Hematopoietic multipotent progenitor cell treated with erythropoietin and hydrocortisone succinate and interleukin-3 and kit ligand, for 15 days (in vitro differentiated cells): ENCODE results near the gene MKLN1.
A peak's percentile ranks its signal among the peaks of the same experiment; 100 is the strongest.
"Not testable (repeated sequence)": the region's sequence is repeated elsewhere in the genome, so short reads cannot be mapped to it uniquely, and the experiment has no call there.

Experiments
- DNase-seq: peaks from one replicate; pipeline ENCODE4 v3.0.0-alpha.2; 2015; ENCODE audit warnings: low spot score

The MKLN1 gene

DNA sequence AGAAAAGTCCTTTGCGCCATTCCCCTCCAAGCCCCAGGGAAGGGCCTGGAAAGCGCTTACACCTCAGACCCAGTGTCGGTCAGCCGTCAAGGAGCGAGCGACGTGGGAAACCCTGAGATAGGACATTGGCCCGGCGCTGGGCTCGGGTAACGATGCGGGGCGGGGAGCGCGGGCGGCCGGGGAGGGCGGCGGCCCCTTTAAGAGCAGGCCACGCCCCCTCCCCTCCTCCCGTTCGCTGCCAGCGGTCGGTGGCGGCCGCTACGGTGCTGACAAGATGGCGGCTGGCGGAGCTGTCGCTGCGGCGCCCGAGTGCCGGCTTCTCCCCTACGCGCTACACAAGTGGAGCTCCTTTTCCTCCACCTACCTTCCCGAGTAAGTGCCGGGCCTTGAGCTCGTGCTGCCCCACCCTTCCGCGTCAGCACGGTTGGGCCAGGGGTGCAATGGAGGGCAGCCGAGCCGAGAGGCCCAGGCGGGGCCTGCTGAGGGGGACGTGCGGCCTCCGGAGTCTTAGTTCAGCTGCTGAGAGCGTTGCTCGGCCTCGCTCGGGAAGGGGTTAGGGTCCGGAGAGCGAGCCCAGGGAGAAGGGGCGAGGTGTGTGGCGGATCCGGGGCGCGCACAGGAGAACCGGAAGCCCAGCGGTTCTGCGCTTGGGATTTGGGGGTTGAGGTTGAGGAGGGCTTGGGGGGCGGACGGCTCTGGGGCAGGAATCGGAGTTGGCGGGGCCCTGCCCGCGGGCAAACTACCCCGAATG lies at the start of gene MKLN1:
TSS of gene MKLN1 (plus strand) at position 251 of the 751 bp plus-strand sequence. CDS start at position 275, 24 bp downstream.
- DNase-seq: peak; percentile 95

DNA sequence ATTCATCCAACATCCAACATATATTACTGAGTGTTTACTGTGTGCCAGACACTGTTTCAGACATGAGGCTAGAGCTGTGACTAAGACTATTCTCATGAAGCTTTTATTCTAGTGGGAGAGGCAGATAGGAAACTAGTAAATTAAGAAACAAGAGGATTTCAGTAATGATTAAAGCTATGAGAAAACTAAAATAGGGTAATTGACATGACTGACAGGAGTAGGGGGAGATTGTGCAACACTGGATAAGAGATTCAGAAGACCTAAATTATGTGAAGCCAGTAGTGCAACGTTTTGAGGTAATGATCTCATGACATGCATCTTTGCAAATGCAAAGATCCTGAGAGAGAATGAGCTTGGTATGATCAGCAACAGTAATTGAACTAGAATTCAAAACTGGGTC lies 48.6 kb upstream of the MKLN1 start:
- DNase-seq: no peak

DNA sequence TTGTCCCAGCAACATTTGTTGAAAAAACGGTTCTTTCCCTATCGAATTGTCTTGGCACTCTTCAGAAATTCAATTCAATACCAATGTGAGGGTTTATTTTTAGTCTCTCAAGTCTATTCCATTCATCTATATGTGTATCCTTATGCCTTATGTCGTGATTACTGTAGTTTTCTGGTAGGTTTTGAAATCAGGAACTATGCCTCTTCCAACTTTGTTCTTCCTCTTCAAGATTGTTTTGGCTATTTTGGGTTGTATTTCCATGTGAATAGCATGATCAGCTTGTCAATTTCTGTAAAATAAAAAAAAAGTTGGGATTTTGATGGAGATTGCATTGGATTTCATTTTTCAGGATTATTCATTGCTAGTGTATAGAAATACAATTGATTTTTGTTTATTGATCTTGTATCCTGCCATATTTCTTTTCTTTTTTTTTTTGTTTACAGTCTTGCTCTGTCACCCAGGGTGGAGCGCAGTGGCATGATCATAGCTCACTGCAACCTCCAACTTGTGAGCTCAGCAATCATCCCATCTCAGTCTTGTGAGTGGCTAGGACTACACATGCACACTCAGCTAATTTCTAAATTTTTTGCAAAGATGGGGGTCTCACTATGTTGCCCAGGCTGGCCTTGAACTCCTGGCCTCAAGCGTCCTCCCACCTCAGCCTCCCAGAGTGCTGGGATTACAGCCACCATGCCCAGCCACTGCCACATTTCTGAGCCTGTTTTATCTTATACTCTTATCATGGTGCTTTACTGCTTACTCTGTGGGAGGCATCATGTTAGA lies 46.2 kb upstream of the MKLN1 start:
- DNase-seq: no peak

DNA sequence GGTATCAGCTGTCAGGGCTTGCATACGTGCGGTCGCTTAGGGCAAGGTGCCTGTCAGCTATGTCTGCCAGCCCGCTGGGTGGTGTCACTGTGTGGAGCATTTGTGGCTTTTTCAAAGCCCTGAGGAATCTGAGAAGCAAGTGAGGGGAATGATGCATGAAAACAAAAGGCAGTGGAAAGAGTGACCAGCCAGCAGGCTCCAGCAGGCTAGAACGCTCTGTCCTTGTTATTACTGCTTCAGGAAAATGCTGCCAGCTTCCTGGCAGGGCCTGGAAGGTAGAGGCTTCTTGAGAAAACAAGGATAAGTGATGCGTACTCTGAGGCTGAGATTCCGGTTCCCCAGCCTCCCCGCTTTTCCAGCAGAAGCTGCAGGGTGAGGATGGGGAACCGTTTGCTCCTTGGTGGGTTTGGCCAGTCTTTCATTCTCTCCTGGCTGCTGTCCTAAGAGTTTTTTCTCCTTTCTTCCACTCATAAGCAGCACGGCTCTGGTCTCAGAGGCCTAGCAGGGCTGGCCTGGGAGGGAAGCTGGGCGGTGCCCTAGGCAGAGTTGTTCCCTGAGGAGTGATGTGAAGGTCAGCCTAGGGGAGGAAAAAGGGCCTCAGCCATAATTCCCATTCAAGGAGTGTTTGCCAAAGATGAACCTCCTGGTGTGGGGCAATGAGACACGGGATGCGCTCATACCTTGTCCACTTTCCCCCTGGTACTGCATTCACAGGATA lies 42.8 kb upstream of the MKLN1 start:
- no peak for DNase-seq

DNA sequence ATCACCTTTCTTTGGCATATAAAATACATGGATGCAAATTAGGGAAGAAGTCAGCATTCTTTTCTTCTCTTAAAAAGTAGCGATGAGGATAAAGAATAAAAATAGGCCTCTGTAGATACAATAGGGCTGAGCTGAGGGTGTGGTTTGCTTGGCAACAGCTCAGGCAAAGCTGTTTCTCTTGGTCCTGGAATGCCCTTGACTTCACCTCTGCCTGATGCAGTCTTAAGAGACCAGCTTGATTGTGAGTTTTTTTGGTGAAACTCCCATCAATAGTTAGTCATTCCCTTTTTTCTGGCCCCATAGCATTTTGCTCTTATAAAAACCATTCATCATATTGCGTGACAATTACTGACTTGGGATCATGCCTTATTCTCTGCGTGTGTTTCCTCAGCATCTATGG lies 42.1 kb upstream of the MKLN1 start:
- no peak for DNase-seq

- DNase-seq: peak; percentile 62
Measured at GRCh38 chr7:131288450-131288849, 39.2 kb upstream of the MKLN1 start.

GRCh38 chr7:131289051-131289450 lies 38.6 kb upstream of the MKLN1 start:
- no peak for DNase-seq

- no peak for DNase-seq
Measured at GRCh38 chr7:131292141-131292905, 35.4 kb upstream of the MKLN1 start.

- no peak for DNase-seq
Measured at GRCh38 chr7:131293018-131293417, 34.7 kb upstream of the MKLN1 start.

DNA sequence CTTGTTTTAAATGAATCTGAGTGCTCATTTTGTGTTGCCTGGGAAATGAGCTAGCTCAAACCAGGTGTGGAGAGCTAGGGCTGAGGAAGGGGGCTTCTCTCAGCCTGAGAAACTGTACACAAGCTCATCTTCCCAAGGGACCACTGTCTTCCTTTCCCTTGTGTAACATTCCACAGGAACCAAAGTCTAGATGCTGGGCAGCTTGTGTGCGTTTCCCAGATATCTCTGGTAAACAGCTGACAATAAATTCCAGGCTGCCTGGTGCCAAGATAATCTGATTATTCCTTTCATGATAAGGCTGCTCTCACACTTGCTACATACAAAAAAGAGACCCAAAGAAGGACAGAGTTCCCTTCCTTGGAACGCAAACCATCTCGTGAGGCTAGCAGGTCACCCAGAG lies 33.1 kb upstream of the MKLN1 start:
- DNase-seq: no peak

DNA sequence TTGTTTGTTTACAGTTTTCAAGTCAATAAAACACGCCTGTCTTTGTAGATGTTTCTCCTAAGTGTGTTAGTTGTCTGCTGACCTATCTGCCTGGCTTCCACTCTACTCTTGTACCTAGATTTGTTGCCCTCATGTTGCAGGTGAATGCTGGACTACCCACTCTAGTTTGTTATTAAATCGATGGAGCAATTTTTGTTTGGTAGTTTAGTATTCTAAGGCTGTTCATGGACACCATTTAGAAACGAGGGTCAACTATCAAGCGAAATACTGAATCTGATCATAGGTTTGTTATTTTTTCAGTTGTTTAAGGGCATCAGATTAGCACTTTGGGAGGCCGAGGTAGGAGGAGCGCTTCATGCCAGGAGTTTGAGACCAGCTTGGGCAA lies 29.1 kb upstream of the MKLN1 start:
- no peak for DNase-seq

GRCh38 chr7:131299074-131299473 lies 28.6 kb upstream of the MKLN1 start:
- no peak for DNase-seq

DNA sequence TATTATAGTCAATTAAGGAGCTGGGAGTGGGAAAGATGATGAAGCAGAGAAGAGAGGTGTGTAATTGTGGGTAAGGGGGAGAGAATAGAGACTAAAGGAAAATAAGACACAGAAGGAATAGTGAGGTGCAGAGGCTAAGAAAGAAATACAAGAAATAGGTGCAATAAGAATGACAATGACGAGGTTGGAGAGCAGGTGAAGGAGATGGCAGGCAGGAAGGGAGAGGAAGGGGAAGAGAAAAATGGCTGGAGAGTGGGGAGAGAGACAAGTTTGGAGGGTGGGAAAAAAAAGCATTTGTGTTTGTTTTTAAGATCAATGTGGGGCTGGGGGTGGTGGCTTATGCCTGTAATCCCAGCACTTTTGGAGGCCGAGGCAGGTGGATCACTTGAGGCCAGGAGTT lies 27.6 kb upstream of the MKLN1 start:
- DNase-seq: no peak

GRCh38 chr7:131300572-131301466 lies 26.9 kb upstream of the MKLN1 start:
- DNase-seq: no peak

DNA sequence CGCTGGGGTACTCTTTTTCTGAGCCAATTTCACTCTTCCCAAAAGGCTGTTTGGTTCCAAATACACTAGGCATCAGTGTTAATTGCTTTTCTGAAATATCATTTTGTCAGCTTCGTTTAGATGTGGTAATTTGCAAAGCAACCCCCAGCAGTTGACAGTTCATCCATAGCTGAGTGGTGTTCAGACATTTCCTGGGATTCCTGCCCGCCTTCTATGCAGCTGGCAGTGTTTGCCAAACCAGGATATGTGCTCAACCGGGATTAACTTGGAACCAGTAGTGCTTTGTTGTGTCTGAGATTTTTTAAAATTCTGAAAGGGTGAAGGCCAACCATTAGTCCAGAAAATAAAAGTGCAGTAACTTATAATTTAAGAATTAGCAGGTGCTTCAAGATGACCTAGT lies 25.2 kb upstream of the MKLN1 start:
- DNase-seq: no peak

GRCh38 chr7:131302876-131303707 lies 24.6 kb upstream of the MKLN1 start:
- no peak for DNase-seq

- DNase-seq: no peak
Measured at GRCh38 chr7:131305152-131305551, 22.5 kb upstream of the MKLN1 start.

DNA sequence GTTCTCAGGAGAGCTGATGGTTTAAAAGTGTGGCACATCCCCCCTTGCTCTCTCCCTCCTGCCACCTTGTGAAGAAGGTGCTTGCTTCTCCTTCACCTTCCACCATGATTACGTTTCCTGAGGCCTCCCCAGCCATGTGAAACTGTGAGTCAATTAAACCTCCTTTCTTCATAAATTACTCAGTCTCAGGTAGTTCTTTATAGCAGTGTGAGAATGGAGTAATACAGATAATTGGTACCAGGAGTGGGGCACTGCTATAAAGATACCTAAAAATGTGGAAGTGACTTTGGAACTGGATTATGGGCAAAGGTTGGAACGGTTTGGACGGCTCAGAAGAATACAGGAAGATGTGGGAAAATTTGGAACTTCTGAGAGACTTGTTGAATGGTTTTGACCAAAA lies 21.6 kb upstream of the MKLN1 start:
- not testable (repeated sequence) for DNase-seq

GRCh38 chr7:131306777-131307176 lies 20.9 kb upstream of the MKLN1 start:
- DNase-seq: no peak

GRCh38 chr7:131307627-131308026 lies 20.0 kb upstream of the MKLN1 start:
- DNase-seq: no peak
